ENCODE data around the gene PCDH9.

DNA sequence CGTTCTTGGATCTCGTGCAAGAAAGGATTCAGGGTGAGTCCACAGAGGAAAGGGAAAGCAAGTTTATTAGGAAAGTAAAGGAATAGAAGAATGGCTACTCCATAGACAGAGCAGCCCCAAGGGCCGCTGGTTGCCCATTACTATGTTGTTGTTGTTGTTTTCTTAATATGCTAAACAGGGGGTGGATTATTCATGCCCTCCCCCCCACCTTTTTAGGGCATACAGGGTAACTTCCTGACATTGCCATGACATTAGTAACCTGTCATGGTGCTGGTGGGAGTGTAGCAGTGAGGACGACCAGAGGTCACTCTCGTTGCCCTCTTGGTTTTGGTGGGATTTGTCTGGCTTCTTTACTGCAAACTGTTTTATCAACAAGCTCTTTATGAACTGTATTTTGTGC lies 29.1 kb upstream of the PCDH9 start:
- TF ChIP-seq, protein P1, sequence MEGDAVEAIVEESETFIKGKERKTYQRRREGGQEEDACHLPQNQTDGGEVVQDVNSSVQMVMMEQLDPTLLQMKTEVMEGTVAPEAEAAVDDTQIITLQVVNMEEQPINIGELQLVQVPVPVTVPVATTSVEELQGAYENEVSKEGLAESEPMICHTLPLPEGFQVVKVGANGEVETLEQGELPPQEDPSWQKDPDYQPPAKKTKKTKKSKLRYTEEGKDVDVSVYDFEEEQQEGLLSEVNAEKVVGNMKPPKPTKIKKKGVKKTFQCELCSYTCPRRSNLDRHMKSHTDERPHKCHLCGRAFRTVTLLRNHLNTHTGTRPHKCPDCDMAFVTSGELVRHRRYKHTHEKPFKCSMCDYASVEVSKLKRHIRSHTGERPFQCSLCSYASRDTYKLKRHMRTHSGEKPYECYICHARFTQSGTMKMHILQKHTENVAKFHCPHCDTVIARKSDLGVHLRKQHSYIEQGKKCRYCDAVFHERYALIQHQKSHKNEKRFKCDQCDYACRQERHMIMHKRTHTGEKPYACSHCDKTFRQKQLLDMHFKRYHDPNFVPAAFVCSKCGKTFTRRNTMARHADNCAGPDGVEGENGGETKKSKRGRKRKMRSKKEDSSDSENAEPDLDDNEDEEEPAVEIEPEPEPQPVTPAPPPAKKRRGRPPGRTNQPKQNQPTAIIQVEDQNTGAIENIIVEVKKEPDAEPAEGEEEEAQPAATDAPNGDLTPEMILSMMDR (conservative IDR thresholded peaks at IDR 0.05 in 1 of 2, IDR thresholded peaks at IDR 0.05 in 1 of 2; ENCODE audit: extremely low read depth in 1 of 2, insufficient read depth in 1 of 2, low read depth in 1 of 2, low read length in 2 of 2), result no peak
- no peak for TF ChIP-seq EZH2 (IDR thresholded peaks at IDR 0.05; ENCODE audit: borderline replicate concordance, low read length)

Data from mammary epithelial cell (primary cell).